Hepatocyte (in vitro differentiated cells): Measurements from ENCODE around the gene ZP1.

Experiments
- CTCF ChIP-seq: fragments of 200-600 bp; sonication (generic); IDR thresholded peaks from 2 replicates; pipeline ENCODE4 v1.5.1; 2016; ENCODE audit warnings: antibody characterized with exemption, mild to moderate bottlenecking; ENCODE audit not compliant: poor library complexity
- EZH2 ChIP-seq: fragments of 200-600 bp; sonication (generic); IDR thresholded peaks from 2 replicates; pipeline ENCODE4 v1.6.1; 2016; ENCODE audit warnings: antibody characterized with exemption, mild to moderate bottlenecking, borderline replicate concordance
- EZH2phosphoT487 ChIP-seq: fragments of 200-600 bp; sonication (generic); IDR thresholded peaks from one replicate; pipeline ENCODE4 v1.6.1; 2018; ENCODE audit warnings: antibody characterized with exemption, mild to moderate bottlenecking, low read depth, moderate library complexity; ENCODE audit not compliant: unreplicated experiment, severe bottlenecking

- TF ChIP-seq CTCF (no peak), EZH2 (no peak), EZH2phosphoT487 (no peak)
Observed at GRCh38 chr11:60878245-60879101, 11.1 kb downstream of the ZP1 start.
